ENCODE results near the gene STRN.
"Not testable (repeated sequence)": the region's sequence is repeated elsewhere in the genome, so short reads cannot be mapped to it uniquely, and the experiment has no call there.

Gene STRN

GRCh38 chr2:36963734-36964133 is 2.6 kb downstream of the STRN start:
- DNase-seq = no peak

GRCh38 chr2:36963106-36963505 is 3.2 kb downstream of the STRN start:
- no peak for DNase-seq

GRCh38 chr2:36960773-36961172 is 5.6 kb downstream of the STRN start:
- no peak for DNase-seq

DNA sequence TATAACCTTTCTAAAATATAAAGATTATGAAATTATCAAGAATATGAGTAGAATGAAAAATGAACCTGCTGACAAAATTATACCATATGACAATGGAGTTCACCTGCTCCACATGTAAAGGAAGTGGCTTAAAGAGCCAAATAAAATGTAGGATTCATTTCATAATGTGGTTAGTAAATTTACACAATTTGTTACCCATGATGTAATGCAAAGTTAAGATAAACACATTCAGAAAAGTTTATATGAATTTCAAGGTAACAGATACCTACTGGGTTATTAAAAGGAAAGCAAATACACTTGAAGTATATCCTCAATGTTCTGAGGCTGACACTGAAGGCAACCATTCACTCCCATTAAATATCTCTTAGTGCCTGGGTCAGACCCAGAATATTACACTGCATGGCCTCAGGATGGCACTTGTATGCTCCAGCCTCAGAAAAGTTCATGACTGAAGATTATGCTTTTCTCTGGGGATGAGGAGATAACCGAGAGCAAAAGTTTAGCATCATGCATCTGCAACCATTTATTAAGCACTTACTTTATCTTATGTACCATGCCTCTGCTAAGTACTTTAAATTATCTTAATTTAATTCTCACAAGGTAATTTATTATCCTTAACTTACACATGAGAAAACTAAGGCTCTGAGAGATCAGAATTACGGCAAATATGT is 6.2 kb downstream of the STRN start:
- no peak for DNase-seq

- DNase-seq = no peak
These were observed 11.2 kb downstream of the STRN start for GRCh38 chr2:36954977-36955607.

DNA sequence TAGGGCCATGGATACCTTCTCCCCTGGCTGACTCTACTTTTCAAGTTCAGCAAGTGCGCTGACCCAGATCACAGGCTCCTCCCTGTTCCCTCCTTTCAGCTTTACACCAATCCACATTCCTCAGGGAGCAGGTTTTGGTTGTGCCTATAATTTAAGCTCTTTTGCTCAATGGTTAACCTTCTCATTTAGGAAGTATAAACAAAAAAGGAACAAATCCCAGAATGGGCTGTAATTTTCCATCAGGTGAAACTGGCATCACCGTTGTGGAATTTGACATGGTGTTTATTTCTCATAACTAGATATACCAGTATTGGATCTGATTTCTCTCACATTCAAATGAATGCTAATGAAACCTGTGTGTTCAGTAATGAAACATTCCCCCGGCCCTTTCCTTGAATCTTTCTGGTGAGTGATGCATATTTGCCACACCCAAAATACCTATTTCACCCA is 13.6 kb downstream of the STRN start:
- no peak for DNase-seq

DNA sequence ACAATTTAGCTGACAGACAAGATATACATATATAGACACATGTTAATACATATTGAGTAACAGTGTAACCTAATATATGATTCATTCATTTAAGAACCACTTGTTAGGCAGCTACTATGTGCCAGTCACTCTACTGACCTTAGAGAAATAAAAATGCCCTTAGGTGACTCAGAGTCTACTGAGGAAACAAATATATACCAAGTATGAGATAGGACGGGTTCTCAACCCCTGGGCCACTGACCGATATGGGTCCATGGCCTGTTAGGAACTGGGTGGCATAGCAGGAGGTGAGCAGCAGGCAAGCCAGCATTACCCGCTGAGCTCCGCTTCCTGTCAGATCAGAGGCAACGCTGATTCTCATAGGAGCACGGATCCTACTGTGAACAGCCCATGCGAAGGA is 14.8 kb downstream of the STRN start:
- DNase-seq = no peak

DNA sequence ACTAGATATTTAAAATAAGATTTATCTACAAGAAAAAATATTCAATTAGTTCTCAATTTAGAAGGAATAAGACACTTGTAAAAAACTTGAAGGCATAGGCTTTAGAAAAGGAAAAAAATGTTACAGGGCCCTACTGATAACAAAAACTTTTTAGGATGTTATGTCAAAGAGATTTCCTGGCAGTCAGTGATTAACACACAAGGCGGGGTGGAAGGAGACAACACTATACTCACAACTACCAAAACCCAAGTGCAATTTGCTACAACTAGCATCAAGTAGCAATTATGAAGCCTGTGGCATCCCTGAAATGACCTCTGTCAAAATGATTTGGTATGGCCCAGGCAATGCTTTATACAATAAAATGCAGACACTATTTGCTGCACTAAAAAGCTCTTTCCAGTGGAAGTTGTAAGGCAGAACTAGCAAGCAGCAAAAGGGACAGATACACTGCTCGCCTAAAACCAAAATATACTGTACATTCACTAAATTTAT is 15.3 kb downstream of the STRN start:
- DNase-seq = no peak

GRCh38 chr2:36949845-36950244 is 16.5 kb downstream of the STRN start:
- DNase-seq = no peak

- DNase-seq = not testable (repeated sequence)
These were observed 21.1 kb downstream of the STRN start for GRCh38 chr2:36945240-36945639.

GRCh38 chr2:36941867-36942266 is 24.5 kb downstream of the STRN start:
- no peak for DNase-seq

- not testable (repeated sequence) for DNase-seq
These were observed 29.8 kb downstream of the STRN start for GRCh38 chr2:36936526-36936925.

DNA sequence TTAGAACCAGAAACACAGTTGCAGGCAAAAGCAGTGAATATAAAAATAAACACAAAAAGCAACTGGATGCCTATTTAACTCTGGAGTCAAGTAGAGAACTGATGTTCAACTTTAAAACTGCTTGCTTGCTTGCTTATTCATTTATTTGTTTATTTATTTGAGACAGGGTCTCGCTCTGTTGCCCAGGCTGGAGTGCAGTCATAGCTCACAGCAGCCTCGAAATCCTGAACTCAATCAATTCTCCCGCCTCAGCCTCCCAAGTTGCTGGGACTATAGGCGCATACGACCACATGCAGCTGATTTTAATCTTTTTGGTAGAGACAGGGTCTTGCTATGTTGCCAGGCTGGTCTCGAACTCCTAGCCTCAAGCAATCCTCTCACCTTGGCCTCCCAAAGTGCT is 34.6 kb downstream of the STRN start:
- DNase-seq = not testable (repeated sequence)

DNA sequence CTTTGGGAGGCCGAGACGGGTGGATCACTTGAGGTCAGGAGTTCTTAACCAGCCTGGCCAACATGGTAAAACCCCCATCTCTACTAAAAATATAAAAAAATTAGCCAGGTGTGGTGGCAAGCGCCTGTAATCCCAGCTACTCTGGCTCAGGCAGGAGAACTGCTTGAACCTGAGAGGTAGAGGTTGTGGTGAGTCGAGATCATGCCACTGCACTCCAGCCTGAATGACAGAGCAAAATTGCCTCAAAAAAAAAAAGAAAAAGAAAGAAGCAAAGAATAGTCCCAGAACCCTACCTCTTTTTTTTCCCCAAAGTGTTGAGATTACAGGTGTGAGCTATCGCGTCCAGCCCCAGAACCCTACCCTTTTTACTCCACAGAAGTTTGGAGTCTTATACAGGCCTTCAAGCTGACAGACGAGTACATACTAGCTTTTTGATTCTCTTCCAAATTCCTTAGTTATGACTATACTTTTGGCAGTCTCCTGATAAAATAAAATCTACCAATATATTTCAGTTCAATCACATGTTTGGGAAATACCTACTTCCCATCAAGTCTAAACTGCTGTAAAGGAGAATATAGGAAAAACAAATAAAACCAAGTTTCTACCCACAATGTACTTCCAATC is 35.4 kb downstream of the STRN start:
- not testable (repeated sequence) for DNase-seq

- not testable (repeated sequence) for DNase-seq
These were observed 39.9 kb downstream of the STRN start for GRCh38 chr2:36926175-36927132.

DNA sequence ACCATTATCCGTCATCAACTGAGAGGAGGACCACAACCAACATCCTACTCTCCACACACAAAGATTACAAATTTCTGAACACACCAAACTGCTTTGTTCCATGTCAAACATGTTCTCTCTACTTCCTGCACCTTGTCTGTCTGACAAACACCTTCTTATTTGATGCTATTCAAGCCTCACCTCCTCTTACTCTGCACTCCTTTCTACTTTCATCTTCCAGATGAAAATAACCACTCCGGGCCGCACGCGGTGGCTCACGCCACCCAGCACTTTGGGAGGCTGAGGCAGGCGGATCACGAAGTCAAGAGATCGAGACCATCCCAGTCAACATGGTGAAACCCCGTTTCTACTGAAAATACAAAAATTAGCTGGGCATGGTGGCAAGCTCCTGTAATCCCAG is 43.7 kb downstream of the STRN start:
- not testable (repeated sequence) for DNase-seq

DNA sequence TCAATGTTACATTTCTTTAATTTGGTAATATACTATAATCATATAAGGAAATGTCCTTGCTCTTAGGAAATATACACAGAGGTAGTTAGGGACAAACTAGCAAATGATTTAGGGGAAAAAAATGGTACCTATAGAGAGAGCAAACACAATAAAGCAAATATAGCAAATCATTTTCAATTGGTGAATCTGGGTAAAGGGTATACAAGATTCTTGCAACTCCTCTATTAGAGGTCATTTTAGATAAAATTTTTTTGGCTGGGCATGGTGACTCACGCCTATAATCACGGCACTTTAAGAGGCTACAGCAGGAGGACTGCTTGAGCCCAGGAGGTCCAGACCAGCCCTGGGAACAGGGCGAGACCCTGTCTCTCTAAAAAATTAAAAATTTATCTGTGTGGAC is 44.4 kb downstream of the STRN start:
- no peak for DNase-seq

GRCh38 chr2:36919041-36919837 is 47.1 kb downstream of the STRN start:
- DNase-seq = no peak

- no peak for DNase-seq
These were observed 48.0 kb downstream of the STRN start for GRCh38 chr2:36918307-36918706.

GRCh38 chr2:36915627-36916026 is 50.7 kb downstream of the STRN start:
- peak; percentile 44 for DNase-seq

- DNase-seq = no peak
These were observed 53.6 kb downstream of the STRN start for GRCh38 chr2:36912695-36913094.

DNA sequence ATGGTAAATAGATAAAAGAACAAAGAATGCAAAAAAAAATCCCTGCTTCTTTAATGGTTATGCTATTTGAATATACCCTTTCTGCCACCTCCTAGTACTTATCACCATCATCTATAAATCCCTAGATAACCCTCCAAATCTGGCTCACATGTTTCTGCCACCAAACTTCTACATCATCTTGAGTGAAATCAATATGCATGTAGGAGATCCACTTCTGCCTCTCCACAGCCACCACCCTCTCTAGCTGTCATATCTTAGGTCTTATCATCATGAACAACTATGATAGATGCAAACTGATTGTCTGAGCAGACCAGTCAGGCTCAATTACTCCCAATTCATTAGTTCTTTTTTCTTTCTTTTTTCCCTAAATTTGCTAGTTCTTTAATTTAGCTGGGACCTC is 55.3 kb downstream of the STRN start:
- no peak for DNase-seq

Measured in GDM1 (cell line).